Measurements from ENCODE around the gene GIGYF2. TPM values are rescaled to one million over a fixed set of nuclear protein-coding genes. Genes with fewer than 3 reads are reported as not detected.
A peak's percentile ranks its signal among the peaks of the same experiment; 100 is the strongest.

GIGYF2 gene
- total RNA-seq, 4 donors from 2014 or later = 62.6 to 88.3 (median 67.7) TPM

DNA sequence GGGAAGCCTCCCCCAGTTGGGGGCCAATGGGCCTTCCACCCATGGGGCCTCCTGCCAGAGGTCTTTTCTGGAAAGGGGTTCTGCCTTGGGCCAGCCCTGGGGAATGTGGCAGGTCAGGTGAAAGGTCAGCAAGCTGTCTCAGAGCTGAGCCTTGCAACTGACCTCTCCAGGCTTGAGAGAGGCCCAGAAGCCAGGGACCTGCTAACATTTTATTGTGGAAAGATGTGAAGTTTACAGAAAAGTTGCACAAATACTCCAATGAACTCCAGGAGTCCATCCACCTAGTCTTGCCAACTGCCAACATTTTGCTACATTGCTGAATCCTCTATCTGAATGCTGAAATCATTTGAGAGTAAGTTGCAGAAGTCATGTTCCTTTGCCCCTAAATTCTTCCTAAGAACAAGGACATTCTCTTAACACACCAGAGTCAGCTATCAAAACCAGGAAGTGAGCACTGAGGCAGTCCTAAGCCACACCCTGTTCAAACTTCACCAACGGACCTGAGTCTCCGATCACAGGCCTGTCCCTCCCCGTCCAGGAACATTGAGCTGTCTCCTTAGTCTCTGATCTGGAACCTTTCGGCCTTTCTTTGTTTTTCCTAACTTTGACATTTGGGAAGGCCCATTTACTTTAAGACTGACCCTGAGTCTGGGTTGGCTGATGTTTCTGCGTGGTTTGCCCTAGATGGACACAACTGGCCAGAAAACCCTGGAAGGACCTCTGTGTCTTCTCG, 176.9 kb downstream of the GIGYF2 start:
- Histone ChIP-seq H3K4me1 (peaks cover 0 to 21% (median 5%) of the 10 kb centered on the region in 3 donors), H3K36me3 (no peaks in the 10 kb centered on the region), H3K4me3 (no peak overlapping the region), H3K9me3 (no peaks in the 10 kb centered on the region), H3K27me3 (peaks cover 39% of the 10 kb centered on the region), H3K27ac (no peak overlapping the region)
- TF ChIP-seq, protein P1, sequence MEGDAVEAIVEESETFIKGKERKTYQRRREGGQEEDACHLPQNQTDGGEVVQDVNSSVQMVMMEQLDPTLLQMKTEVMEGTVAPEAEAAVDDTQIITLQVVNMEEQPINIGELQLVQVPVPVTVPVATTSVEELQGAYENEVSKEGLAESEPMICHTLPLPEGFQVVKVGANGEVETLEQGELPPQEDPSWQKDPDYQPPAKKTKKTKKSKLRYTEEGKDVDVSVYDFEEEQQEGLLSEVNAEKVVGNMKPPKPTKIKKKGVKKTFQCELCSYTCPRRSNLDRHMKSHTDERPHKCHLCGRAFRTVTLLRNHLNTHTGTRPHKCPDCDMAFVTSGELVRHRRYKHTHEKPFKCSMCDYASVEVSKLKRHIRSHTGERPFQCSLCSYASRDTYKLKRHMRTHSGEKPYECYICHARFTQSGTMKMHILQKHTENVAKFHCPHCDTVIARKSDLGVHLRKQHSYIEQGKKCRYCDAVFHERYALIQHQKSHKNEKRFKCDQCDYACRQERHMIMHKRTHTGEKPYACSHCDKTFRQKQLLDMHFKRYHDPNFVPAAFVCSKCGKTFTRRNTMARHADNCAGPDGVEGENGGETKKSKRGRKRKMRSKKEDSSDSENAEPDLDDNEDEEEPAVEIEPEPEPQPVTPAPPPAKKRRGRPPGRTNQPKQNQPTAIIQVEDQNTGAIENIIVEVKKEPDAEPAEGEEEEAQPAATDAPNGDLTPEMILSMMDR (IDR thresholded peaks at IDR 0.05) = no peak
- TF ChIP-seq POLR2AphosphoS5 (IDR thresholded peaks at IDR 0.05) = no peak
- no peak for TF ChIP-seq EP300 (IDR thresholded peaks at IDR 0.05)
- no peak for TF ChIP-seq POLR2A (IDR thresholded peaks at IDR 0.05)
- no peak for ATAC-seq
- WGBS, 2 donors (ENCODE audit: low coverage in 1 of 2) = 82 to 91% methylated on average over 4 to 5 of the region's 6 CpGs

DNA sequence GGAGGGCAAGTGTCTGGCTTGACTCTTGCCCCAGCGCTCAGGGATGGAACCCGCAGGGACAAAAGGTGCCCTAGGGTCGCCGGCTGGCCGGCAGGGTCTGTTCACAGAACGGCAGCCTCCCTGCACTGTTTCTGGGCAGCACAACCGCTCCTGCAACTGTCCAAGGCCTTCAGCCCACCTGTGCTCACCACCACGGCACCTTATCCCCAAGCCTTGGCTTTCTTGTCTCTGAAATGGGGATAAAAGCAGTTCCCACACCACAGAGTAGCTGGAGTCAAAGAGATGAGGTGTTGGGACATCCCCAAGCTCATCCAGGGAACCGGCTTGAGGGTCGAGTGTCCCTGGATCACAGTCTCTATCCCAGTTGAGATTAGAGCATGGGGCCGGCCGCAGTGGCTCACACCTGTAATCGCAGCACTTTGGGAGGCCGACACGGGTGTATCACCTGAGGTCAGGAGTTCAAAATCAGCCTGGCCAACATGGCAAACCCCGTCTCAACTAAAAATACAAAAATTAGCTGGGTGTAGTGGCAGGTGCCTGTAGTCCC, 177.6 kb downstream of the GIGYF2 start:
- H3K36me3 ChIP-seq = no peaks in the 10 kb centered on the region
- peaks cover 0 to 21% (median 5%) of the 10 kb centered on the region in 3 donors for H3K4me1 ChIP-seq
- no peak overlapping the region for H3K4me3 ChIP-seq
- no peak overlapping the region for H3K27ac ChIP-seq
- no peak for TF ChIP-seq POLR2A (IDR thresholded peaks at IDR 0.05)
- TF ChIP-seq EP300 (IDR thresholded peaks at IDR 0.05) = no peak
- TF ChIP-seq, protein P1 (IDR thresholded peaks at IDR 0.05) = no peak
- TF ChIP-seq POLR2AphosphoS5 (IDR thresholded peaks at IDR 0.05) = no peak
- ATAC-seq = no peak
- H3K27me3 ChIP-seq = peaks cover 39% of the 10 kb centered on the region
- WGBS, 2 donors (ENCODE audit: low coverage in 1 of 2) = 60% methylated on average over 3 of the region's 16 CpGs; no CpG with 5 or more reads in 1 of the 2 donors
- no peaks in the 10 kb centered on the region for H3K9me3 ChIP-seq

DNA sequence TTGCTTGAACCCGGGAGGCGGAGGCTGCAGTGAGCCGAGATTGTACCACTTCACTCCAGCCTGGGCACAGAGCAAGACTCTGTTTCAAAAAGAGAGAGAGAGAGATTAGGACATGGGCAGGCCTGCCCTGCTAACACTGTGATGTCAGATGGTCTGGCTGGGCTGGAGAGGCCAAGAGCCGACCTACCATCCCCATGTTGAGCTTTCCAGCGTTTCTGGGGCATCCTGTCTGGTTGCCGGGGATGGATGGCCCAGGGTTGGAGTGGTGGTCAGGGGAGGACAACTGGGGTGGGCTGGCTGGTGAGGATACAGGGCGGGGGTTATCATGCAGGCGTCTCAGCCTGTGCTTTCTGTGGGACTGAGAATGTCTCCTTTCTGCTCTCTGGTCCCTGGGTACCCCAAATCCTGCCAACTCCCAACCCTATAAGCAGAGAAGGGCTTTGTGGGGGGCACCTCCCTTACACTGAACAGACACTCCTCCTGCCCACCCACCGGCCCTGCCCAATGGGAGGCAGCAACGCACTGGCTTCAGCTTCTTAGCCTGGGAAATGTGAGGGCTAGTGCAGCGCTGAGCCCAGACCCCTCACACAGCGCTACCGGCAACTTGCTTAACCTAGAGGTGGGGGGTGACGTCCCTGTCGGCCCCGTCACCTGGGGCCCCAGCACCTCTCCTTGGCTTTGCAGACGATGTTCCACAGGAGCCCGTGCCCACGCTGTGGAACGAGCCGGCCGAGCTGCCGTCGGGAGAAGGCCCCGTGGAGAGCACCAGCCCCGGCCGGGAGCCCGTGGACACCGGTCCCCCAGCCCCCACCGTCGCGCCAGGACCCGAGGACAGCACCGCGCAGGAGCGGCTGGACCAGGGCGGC, 178.4 kb downstream of the GIGYF2 start:
- Histone ChIP-seq H3K27me3 (peaks cover 39% of the 10 kb centered on the region), H3K4me3 (peak overlapping the region in 1 of 2 donors; percentile 57), H3K4me1 (peaks cover 0 to 21% (median 5%) of the 10 kb centered on the region in 3 donors), H3K36me3 (no peaks in the 10 kb centered on the region), H3K9me3 (no peaks in the 10 kb centered on the region), H3K27ac (no peak overlapping the region)
- WGBS, 2 donors (ENCODE audit: low coverage in 1 of 2) = 21% methylated on average over 5 of the region's 37 CpGs; no CpG with 5 or more reads in 1 of the 2 donors
- ATAC-seq = no peak
- TF ChIP-seq POLR2AphosphoS5 (IDR thresholded peaks at IDR 0.05) (no peak), EP300 (IDR thresholded peaks at IDR 0.05) (no peak), POLR2A (IDR thresholded peaks at IDR 0.05) (no peak)
- TF ChIP-seq, protein P1 (IDR thresholded peaks at IDR 0.05) = no peak

DNA sequence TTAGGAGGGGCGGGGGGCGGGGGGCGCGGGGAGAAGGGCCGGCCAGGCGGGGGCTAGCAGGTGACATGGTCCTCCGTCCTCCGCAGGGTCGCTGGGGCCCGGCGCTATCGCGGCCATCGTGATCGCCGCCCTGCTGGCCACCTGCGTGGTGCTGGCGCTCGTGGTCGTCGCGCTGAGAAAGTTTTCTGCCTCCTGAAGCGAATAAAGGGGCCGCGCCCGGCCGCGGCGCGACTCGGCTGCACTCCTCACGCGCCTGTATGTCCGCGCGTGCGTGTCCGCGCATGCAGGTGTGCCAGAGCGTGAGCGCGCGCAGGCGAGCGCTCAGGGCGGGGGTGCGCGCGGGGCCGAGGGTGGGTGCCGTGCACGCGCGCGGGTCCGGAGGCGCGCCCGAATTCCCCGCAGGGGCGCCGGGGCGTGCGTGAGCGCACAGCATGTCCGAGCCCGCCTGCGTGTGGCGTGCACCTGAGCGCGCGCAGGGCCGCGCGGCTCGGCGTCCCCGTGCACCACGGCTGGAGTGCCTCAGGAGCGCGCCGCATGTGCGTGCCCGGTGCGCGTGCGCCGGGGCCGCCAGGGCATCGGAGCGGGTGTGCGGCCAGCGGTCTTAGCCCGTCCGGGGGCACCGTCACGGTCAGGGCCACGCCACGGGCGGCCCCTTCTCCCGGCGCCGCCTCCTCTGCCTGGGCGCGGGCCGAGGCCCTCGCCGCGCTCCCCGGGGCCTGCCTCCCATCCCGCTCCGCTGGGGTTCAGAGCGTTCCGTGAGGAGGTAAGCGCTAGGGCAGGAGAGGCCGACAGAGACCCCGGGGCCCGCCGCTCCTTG, 179.2 kb downstream of the GIGYF2 start:
- WGBS, 2 donors (ENCODE audit: low coverage in 1 of 2) = no CpG with 5 or more reads among the region's 119 CpGs
- Histone ChIP-seq H3K36me3 (no peaks in the 10 kb centered on the region), H3K4me3 (peak overlapping the region; percentile 8 to 57), H3K27ac (no peak overlapping the region), H3K9me3 (no peaks in the 10 kb centered on the region), H3K27me3 (peaks cover 39% of the 10 kb centered on the region), H3K4me1 (peaks cover 0 to 21% (median 5%) of the 10 kb centered on the region in 3 donors)
- no peak for ATAC-seq
- TF ChIP-seq POLR2AphosphoS5 (IDR thresholded peaks at IDR 0.05) = no peak
- no peak for TF ChIP-seq EP300 (IDR thresholded peaks at IDR 0.05)
- TF ChIP-seq, protein P1 (IDR thresholded peaks at IDR 0.05) = no peak
- TF ChIP-seq POLR2A (IDR thresholded peaks at IDR 0.05) = no peak

All from gastroesophageal sphincter (tissue), 4 donors.